HG02840 (cell line): Measurements from ENCODE around the gene TTC39A.
"Not testable (repeated sequence)": the region's sequence is repeated elsewhere in the genome, so short reads cannot be mapped to it uniquely, and the experiment has no call there.

ENCODE experiments used
- ATAC-seq: cut with Tn5 transposase; IDR thresholded peaks from one replicate; pipeline ENCODE4 v1.9.1; 2021; ENCODE audit warnings: mild to moderate bottlenecking, moderate library complexity, moderate number of reproducible peaks; ENCODE audit not compliant: unreplicated experiment, low FRiP score

Gene TTC39A

DNA sequence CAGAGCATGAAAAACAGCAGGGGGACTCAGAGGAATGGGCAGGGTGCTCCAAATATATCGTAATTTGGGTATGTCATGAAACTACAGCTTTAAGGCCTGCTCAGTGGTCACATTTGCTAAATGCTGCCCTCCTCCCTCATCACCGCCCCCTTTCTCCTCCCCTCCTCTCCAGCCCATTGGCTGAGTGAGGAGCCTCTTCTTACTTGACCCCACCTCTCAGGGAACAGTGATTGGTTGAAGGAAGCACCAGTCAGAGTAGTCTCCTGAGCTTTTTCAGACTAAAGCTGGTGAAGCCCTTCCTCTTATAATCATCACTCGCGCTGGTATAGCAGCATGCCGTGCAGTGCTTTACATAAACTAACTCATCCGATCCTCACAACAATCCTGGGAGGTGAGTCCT, 10.0 kb upstream of the TTC39A start:
- ATAC-seq = no peak

DNA sequence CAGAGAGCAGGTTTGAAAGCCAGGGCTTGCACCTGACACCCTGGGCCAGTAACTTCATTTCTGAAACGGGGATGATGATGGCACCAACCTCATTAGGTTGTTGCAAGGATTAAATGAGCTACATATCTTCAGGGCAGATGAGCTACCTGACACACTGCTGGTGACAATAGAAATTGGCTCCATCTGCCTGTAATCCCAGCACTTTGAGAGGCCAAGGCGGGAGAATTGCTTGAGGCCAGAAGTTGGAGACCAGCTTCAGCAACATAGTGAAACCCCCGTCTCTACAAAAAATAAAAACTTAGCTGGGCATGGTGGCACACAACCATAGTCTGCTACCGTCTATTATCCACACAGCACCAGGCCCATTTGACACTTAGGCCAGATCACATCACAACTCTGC, 6.3 kb upstream of the TTC39A start:
- no peak for ATAC-seq

DNA sequence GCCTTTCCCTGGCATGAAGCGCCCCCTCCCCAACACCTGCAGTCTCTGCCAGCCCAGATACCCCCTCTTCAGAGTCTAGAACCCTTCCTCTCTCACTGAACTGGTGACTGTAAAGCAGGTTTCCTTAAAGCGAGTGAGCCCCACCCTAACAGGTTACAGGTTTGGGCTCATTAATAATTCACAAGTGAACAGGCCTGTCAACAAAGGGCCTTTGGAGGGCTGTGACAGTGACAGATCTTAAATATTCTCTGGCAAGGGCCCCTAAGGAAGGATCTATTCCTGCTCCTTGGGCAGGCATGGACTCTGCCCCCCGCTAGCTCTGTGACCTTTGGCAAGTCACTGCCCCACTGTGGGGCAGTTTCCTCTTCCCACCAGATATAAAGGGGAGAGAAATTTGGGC, 5.6 kb upstream of the TTC39A start:
- no peak for ATAC-seq

DNA sequence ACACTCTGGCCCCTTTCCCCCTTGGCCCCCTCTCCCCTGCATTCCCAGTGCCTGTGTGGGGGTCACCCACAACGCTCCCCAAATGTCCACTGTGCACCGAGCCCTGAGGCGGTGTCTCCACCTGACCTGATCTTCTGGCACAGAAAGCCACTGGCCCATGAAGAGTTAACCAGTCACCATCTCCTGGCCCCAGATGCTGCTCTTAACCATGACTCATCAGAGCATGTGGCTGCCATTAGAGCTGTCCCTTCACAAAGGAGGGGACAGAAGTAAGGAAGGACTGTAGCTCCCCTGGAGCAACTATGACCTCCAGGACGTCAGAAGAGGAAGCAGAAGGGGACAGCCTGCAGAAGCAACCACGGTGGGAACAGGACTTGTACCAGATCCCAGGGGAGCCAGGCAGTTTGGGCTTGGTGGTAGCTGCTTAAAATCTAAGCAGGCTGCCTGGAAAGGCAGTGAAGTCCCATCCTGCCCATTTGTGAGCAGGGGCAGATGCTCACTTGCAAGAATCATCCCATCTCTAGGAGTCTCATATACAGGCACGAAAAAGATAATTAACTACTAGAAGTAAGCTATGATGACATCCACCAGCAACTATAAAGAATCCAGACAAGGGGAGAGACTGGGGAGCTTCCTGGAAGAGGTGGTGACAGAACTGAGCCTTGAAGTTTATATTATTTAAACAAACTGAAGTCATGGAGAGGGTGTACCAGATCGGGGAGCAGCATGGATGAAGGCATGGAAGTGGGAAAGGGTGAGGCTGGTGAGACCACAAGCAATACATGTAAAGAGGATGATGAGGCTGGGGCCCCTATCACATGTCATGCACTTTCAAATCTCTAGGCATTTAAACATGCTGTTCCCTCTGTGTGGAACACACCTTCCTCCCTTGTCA, 1.1 kb upstream of the TTC39A start:
- no peak for ATAC-seq

DNA sequence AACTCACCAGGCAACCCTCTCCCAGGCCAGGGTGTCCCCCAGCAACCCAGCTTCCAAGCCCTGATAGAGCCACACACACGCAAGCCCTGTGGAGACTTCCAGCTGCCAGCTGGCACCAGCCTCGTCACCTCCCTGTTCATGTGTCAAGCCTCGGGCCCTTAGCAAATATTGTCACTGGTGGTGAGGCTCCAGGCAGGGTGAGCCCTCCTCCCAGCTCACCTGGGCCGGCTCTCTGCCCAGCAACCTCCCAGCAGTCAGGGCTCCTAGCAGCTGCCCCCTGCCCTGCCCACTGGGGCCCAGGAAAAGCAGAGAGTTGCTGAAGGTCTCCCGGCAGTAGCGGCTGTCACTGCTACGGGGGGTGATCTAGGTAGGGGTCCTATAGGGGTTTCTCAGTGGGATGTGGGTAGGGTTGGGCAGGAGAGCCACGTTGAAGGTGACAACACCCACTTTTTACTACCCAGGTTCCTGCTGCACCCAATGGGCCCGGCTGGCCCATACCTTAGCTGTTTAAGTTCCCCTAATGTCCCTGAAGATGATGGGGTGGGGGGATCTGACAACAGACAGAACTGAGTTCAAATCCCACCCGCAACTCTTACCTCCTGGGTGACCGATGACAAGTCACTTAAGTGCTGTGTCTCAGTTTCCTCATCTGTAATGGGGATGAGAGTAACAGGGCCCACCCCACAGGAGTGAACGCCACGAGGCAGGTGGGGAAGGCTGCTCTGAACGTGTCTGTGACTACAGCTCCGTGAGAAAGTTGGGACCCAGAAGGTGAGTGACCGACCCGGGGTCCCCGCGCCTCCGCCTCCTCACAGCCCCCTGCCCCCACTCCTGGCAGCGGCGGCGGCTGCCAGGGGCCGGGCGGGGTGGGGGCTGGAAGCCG, 678 bp downstream of the TTC39A start:
- no peak for ATAC-seq

DNA sequence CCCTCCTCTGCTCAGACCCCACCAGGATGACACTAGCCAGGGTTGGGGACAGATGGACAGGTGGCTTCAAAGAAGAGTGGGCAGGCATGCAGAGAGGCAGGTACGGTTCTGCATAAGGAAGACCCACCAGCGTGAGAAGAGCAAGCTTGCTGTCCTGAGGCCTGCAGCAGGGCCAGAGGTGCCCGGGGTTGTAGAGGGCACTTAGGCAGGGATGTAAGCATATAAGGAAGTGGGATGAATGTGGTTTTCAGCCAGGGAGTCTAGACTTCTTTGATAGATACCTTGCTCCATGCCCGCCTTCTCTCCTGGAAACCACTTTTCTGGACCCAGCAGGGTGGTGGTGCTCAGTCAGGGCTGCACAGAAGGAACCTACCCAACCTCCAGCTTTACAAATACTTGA, 1.4 kb downstream of the TTC39A start:
- no peak for ATAC-seq

DNA sequence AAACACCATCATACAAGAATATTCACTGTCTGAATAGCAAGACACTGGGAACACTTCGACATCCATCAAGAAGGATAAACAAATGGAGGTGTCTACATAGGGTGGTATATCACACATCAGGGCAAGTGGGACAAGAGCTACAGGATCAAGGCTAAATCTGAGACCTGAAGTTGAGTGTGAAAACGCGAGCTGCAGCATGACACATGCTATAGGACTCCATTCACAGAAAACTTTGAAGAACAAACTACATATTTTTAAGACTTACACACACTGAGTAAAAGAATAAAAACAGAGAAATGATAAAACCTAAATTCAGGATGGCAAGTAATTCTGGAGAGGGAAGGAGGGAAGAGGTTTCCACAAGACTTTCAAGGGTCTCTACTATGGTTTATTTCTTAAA, 2.1 kb downstream of the TTC39A start:
- no peak for ATAC-seq

DNA sequence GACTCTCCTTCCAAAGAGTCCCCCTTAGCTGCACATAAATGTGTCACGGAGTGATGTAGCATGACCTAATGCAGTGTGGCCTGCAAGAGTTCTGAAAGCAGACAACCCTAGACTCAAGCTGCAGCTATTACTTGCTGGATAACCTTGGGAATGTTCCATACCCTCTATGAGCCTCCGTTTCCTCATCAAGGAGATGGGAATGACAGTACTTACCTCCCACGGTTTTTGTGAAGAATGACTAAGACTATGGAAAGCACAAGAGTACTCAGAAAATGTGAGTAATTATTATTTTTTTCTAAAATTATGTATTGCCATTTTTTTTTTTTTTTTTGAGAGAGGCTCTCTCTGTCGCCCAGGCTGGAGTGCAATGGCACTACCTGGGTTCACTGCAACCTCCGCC, 3.0 kb downstream of the TTC39A start:
- ATAC-seq = no peak

DNA sequence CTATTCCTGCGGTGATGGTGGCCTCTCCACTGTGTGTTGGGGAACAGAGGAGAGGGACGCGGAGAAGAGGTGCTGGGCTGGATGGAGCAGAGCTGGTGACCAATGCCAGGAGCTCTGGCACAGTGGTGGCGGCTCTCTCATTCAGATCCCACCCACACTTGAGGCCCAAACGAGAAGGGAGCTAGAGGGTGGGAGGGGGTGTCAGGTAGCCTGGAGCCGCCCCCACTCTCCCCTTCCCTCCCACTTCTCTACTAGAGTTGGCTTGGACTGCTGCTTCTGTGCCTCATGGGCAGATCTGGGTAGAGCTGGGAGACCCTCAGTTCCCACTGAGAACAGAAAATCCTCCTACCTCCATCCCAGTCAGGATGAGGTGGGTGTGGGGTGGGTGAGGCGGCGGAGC, 3.5 kb downstream of the TTC39A start:
- ATAC-seq = no peak

DNA sequence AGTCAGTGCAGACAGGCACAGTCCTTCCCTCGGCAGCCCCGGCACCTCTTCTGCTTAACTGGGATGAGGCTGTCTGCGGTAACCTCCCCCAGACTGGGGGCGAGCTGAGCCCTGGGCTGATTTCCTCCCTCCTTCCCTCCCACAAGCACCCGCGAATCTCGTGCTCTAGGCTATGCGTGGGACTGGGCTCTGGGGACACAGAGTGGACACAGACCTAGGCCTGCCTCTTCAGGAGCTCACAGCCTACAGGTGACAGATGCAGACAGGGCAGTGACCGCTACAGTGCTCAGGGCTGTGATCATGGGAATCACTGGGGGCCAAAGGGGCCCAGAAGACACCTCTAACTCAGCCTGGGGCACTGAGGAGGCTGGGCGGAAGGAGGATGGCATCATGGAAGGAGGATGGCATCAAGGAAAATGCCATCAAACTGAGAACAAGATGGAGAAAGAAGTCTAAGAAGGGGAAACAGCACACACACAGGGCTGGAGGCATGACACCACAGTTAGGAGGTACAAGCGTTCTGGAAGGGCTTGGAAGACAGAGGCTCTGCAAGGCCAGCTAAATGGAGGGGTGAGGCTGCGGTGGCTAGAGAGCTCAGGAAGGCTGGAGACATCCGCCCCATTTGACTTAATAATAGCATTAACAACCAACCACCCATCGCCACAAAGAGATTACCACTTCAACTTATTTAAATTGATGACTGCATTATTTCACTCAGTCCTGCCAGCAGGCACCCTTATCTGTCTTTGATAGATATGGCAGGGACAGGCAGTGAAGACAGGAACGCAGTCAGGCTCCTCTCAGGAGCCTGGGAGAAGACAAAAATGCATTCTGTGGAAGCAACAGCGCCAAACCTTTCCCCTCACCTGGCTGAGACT, 4.2 kb downstream of the TTC39A start:
- ATAC-seq = no peak

DNA sequence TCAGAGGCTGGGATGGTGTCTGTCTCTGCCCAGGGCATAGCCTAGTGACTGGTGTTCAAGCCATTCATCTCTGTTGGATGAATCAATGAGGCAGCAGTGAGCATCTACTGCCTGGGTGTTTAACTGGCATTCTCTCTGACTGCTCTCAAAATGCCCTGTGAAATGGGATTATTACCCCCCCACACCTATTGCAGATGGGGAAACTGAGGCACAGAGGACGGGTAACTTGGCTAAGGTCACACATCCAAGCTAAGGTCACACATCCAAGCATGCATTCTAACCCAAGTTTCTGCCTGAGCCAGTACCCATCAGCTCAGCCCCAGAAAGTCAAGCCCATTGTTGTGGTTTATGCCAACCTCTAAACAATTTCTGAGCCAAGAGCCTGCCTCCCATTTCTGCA, 5.0 kb downstream of the TTC39A start:
- no peak for ATAC-seq

DNA sequence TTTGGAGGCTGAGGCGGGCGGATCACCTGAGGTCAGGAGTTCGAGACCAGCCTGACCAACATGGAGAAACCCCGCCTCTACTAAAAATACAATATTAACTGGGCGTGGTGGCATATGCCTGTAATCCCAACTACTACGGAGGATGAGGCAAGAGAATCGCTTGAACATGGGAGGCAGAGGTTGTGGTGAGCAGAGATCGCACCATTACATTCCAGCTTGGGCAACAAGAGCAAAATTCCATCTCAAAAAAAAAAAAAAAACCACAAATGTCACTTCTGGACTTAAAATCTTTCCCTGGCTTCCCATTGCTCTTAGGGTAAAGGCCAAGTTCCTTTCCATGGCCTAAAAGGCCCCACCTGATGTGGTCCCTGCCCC, 5.4 kb downstream of the TTC39A start:
- ATAC-seq = not testable (repeated sequence)

DNA sequence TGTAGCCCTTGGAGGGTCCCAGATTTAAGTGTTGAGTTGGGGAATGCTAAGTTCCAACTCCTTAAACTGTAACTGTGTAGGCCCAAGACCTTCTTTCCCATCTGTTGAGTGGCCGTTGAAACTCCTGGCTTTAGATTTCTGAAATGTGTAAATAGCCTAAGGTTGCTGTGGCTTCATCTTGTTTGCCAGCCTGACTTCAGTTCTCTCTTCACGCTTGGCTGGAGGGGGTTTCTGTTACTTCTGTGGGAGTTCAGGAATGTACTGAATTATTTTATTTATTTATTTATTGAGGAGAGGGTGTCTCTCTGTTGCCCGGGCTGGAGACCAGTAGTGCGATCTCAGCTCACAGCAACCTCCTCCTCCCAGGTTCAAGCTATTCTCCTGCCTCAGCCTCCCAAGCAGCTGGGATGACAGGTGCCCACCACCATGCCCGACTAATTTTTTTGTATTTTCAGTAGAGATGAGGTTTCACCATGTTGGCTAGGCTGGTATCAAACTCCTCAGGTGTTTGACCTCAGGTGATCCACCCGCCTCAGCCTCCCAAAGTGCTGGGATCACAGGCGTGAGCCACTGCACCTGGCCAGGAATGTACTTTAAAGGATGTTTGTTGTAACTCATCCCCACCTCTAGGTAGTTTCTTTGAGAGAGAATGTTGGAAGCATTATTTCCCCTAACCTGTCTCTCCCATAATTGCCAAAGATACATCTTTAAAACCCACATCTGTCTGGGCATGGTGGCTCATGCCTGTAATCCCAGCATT, 5.9 kb downstream of the TTC39A start:
- ATAC-seq = no peak

DNA sequence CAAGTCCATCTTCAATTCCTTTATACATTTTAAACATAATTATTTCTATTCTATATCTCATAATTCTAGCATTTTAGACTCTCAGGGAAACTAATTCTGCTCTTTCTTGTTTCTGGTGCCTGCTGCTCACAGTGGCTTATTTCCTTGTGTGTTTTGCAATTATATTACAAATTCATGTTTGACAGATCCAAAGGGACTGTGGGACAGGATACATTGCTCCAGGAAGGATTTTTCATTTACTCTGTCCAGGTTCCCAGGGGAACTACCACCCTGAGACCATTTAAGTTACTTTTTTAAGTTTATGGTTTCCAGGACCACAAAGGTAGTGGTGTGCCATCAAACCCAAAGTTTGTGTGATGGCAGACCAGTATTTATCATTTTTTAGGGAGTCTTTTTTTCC, 6.6 kb downstream of the TTC39A start:
- no peak for ATAC-seq

DNA sequence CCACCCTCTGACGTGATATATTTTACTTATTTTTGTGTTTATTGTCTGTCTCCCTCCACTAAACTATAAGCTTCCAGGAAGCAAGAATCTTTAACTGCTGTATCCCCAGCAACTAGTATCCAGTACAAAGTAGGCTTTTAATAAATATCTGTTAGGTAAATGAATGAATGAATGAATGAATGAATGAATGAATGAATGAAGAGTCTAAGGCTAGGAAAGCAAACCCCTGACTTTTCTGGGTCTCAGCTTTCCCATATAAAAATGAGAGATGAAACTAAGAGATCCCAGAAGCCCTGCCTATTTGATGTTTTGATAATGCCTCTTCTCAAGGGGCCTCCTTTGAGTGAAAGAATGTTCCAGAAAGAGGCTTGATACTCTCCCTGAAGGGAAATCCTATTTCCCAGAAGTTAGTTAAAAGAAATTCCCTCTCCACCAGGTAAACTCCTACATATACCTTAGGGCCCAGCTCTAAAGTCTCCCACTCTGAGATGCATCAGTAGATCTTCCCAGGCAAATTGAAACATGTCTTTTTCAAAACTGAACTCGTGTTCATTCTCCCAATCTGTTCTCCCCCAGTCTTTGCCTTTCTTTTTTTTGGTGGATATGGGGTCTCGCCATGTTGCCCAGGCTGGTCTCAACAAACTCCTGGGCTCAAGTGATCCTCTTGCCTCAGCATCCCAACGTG, 7.8 kb downstream of the TTC39A start:
- ATAC-seq = no peak

DNA sequence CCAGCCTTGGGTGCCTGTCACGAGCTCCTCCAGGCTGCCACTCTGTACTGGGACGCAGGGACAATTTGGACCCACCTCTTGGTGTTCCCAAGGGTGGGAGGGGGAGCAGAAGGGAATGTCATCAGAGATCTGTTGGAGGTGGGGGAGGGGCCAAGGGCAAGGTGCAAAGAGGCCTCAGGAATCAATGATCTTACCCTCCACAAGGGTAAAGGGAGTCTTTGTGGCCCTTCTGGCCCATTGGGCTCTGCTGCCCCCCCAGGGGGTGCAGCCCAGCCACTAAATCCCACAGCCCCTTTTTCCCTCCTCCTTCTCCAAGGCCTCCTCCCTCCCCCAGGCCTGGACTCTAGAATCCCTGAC, 8.5 kb downstream of the TTC39A start:
- ATAC-seq = no peak

DNA sequence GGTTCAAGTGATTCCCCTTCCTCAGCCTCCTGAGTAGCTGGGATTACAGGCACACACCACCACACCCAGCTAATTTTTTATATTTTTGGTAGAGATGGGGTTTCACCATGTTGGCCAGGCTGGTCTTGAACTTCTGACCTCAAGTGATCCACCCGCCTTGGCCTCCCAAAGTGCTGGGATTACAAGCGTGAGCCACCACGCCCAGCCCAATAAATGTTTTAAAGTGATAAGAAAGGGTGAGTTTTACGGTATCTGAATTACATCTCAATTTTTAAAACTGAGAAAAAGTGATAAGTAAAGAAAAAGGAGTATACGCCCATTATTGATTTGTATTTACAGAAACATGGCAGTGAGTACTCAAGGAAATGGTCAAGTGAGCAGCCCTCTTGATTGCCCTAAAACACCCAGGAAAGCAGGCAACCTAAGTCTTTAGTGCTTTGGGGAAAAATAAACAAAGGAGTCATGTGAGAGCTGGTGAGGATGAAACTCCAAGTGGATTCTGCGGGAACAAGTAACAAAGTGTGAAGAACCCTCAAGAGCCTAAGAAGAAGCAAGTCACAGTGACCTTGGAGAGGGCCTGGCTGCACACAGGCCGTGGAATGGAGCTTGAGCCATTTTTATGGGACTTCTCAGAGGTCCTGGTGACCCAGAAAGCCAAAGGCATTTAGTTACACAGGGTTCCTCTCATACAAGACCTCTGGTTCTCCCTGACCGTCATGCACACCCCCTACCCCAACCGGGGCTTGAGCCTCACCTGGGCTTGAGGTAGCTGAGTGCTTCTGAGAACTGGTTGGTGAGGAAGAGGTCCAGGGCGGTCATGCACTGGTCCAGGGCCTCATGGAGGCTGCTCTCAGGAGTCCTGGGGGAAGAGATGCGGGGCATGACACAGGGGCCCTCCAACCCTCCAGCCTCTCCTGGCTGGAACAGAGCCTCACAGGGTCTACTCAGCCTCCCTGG, 9.1 kb downstream of the TTC39A start:
- no peak for ATAC-seq

DNA sequence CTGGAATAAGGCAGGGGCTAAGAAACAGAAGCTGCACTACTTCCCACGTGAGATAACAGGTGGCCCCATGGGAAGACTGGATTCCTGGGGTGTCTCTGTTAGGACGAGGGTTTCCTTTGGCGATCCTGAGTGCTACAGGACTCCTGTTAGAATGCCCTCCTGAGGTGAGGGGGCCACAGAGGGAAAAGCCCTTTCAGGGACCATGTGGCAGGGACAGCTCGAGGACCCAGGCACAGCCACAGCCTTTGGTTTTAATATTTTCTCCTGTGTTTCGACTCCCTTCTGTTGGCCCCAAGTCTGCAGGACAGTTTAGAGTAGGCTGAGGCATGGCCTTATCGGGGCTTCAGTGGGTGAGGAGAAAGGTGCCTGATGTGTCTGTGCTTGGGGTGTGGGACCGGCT, 12.6 kb downstream of the TTC39A start:
- no peak for ATAC-seq

DNA sequence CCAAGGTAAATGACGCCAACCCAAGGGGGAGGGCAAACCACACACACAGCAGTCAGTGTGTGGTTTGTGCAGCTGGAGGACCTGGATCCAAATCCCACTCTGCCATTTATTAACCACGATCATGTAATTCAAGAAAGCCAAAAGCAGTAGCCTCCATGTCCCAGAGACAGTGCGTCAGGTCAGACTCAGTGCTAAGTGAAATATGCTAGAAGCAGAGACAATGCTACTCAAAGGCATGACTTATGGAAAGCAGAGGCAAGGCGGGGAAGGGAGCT, 13.6 kb downstream of the TTC39A start:
- ATAC-seq = no peak
